Neuronal stem cell (in vitro differentiated cells): ENCODE results near the gene RHO.
A peak's percentile ranks its signal among the peaks of the same experiment; 100 is the strongest.
"Not testable (repeated sequence)": the region's sequence is repeated elsewhere in the genome, so short reads cannot be mapped to it uniquely, and the experiment has no call there.

ENCODE experiments used
- DNase-seq: peaks from one replicate; pipeline ENCODE4 v3.0.0-alpha.2; 2013; ENCODE audit warnings: low spot score
- H2AFZ ChIP-seq: one replicate; pipeline ENCODE4 v1.6.1; 2013; ENCODE audit warnings: mild to moderate bottlenecking, low read length, inconsistent platforms
- H2AK5ac ChIP-seq: 2 replicates; pipeline ENCODE4 v1.6.1; 2013; ENCODE audit warnings: low read depth, mild to moderate bottlenecking, inconsistent platforms, low read length, moderate library complexity, mixed read lengths
- H2BK120ac ChIP-seq: 2 replicates; pipeline ENCODE4 v1.6.1; 2013; ENCODE audit warnings: low read depth, mild to moderate bottlenecking, inconsistent platforms, low read length, moderate library complexity, mixed read lengths
- H2BK12ac ChIP-seq: one replicate; pipeline ENCODE4 v1.6.1; 2013; ENCODE audit warnings: low read length, inconsistent platforms
- H2BK15ac ChIP-seq: 2 replicates; pipeline ENCODE4 v1.6.1; 2013; ENCODE audit warnings: mild to moderate bottlenecking, low read length, inconsistent platforms, mixed read lengths
- H2BK5ac ChIP-seq: one replicate; pipeline ENCODE4 v1.6.1; 2013; ENCODE audit warnings: inconsistent platforms, mild to moderate bottlenecking, low read length, moderate library complexity
- H3K14ac ChIP-seq: one replicate; pipeline ENCODE4 v1.6.1; 2013; ENCODE audit warnings: low read length, inconsistent platforms
- H3K18ac ChIP-seq: 2 replicates; pipeline ENCODE4 v1.6.1; 2013; ENCODE audit warnings: low read length, inconsistent platforms
- H3K23ac ChIP-seq: 2 replicates; pipeline ENCODE4 v1.6.1; 2013; ENCODE audit warnings: low read depth, mild to moderate bottlenecking, mixed read lengths, low read length, inconsistent platforms; ENCODE audit not compliant: poor library complexity
- H3K27ac ChIP-seq: replicated peaks from 3 replicates; pipeline ENCODE4 v1.5.1; 2013; ENCODE audit warnings: low read length, inconsistent platforms
- H3K27me3 ChIP-seq, 3 experiments: 2 replicates each; pipeline ENCODE4 v1.6.1; 2013; ENCODE audit warnings: low read length in 3 of 3, mild to moderate bottlenecking in 2 of 3, inconsistent platforms in 1 of 3, low read depth in 1 of 3, mixed read lengths in 1 of 3, moderate library complexity in 1 of 3; ENCODE audit not compliant: control insufficient read depth in 3 of 3, insufficient read depth in 3 of 3
- H3K36me3 ChIP-seq, 2 donors: replicated peaks in 1 of 2; 2 replicates each; pipeline ENCODE4 v1.6.1; 2013; ENCODE audit warnings: low read length in 2 of 2; ENCODE audit not compliant: control insufficient read depth in 2 of 2, insufficient read depth in 2 of 2
- H3K4ac ChIP-seq: 2 replicates; pipeline ENCODE4 v1.6.1; 2013; ENCODE audit warnings: inconsistent platforms, mild to moderate bottlenecking, low read length, moderate library complexity
- H3K4me1 ChIP-seq, 2 donors: 1 replicate in 1 of 2; 2 replicates in 1 of 2; pipeline ENCODE4 v1.6.1; 2013; ENCODE audit warnings: low read length in 2 of 2, low read depth in 1 of 2; ENCODE audit not compliant: control insufficient read depth in 2 of 2, insufficient read depth in 1 of 2
- H3K4me2 ChIP-seq: one replicate; pipeline ENCODE4 v1.6.1; 2013; ENCODE audit warnings: mild to moderate bottlenecking, low read length, inconsistent platforms; ENCODE audit not compliant: insufficient read depth, poor library complexity, severe bottlenecking
- H3K4me3 ChIP-seq, 2 donors: 2 replicates each; pipeline ENCODE4 v1.5.1; 2013; ENCODE audit warnings: low read length in 2 of 2, mild to moderate bottlenecking in 2 of 2, inconsistent platforms in 1 of 2, moderate library complexity in 1 of 2
- H3K79me1 ChIP-seq: one replicate; pipeline ENCODE4 v1.6.1; 2013; ENCODE audit warnings: low read depth, mild to moderate bottlenecking, inconsistent platforms, low read length, moderate library complexity
- H3K9ac ChIP-seq: one replicate; pipeline ENCODE4 v1.6.1; 2013; ENCODE audit warnings: mild to moderate bottlenecking, low read depth, low read length, inconsistent platforms; ENCODE audit not compliant: poor library complexity
- H3K9me3 ChIP-seq, 2 donors: replicated peaks in 1 of 2; 2 replicates each; pipeline versions ENCODE3 to v1.6.1; 2013; ENCODE audit warnings: low read length in 2 of 2, mild to moderate bottlenecking in 2 of 2, inconsistent platforms in 1 of 2, low read depth in 1 of 2, mixed read lengths in 1 of 2, moderate library complexity in 1 of 2; ENCODE audit not compliant: control insufficient read depth in 2 of 2, insufficient read depth in 1 of 2
- H4K8ac ChIP-seq: one replicate; pipeline ENCODE4 v1.6.1; 2013; ENCODE audit warnings: low read depth, mild to moderate bottlenecking, inconsistent platforms, low read length, moderate library complexity
- H4K91ac ChIP-seq: one replicate; pipeline ENCODE4 v1.6.1; 2013; ENCODE audit warnings: low read length, low read depth, mild to moderate bottlenecking, inconsistent platforms; ENCODE audit not compliant: poor library complexity
- WGBS, 2 donors: extraction: QIAGEN DNeasy Blood & Tissue Kit; methylation state at CpG; one replicate each; pipeline ENCODE4 v1.1.7; 2013; ENCODE audit warnings: missing lambda C conversion rate in 2 of 2, mixed read lengths in 1 of 2; ENCODE audit not compliant: insufficient read length in 2 of 2, insufficient replicate concordance in 1 of 2; ENCODE audit errors: extremely low coverage in 2 of 2; 5-methylcytosine and 5-hydroxymethylcytosine counted together

Gene RHO

GRCh38 chr3:129514563-129514962 lies 13.9 kb upstream of the RHO start:
- no peak overlapping the region for H2AK5ac ChIP-seq
- no peak overlapping the region for H2BK5ac ChIP-seq
- no peak overlapping the region for H2BK15ac ChIP-seq
- no peak overlapping the region for H3K9ac ChIP-seq
- H3K79me1 ChIP-seq, result no peaks in the 10 kb centered on the region
- no peak overlapping the region for H2BK120ac ChIP-seq
- H3K18ac ChIP-seq, result no peak overlapping the region
- no peak overlapping the region for H4K91ac ChIP-seq
- H3K4me1 ChIP-seq, result no peaks in the 10 kb centered on the region
- no peak overlapping the region for H3K4ac ChIP-seq
- peaks cover 22 to 64% of the 10 kb centered on the region in 2 donors for H3K36me3 ChIP-seq
- no peak overlapping the region for H3K4me2 ChIP-seq
- H2AFZ ChIP-seq, result no peak overlapping the region
- H3K14ac ChIP-seq, result no peak overlapping the region
- H2BK12ac ChIP-seq, result no peak overlapping the region
- no peak for DNase-seq
- H3K23ac ChIP-seq, result no peak overlapping the region
- H3K27ac ChIP-seq, result no peak overlapping the region
- WGBS, 2 donors, result no CpG with 5 or more reads among the region's 6 CpGs
- no peak overlapping the region for H3K4me3 ChIP-seq
- no peaks in the 10 kb centered on the region for H3K27me3 ChIP-seq
- no peaks in the 10 kb centered on the region for H3K9me3 ChIP-seq
- peak overlapping the region; percentile 6 for H4K8ac ChIP-seq

- H3K9ac ChIP-seq, H3K14ac ChIP-seq, H3K4ac ChIP-seq, DNase-seq, H3K4me2 ChIP-seq, H2BK12ac ChIP-seq, H3K27ac ChIP-seq, H3K27me3 ChIP-seq, H2BK15ac ChIP-seq, H4K8ac ChIP-seq, H3K9me3 ChIP-seq, H3K4me3 ChIP-seq, H3K23ac ChIP-seq, H4K91ac ChIP-seq, H2BK5ac ChIP-seq, H2AK5ac ChIP-seq, H2AFZ ChIP-seq, H3K18ac ChIP-seq, H3K4me1 ChIP-seq, H3K79me1 ChIP-seq, H2BK120ac ChIP-seq: not testable (repeated sequence)
- H3K36me3 ChIP-seq, result peaks cover 22 to 64% of the 10 kb centered on the region in 2 donors
- WGBS, 2 donors, result no CpG with 5 or more reads among the region's 25 CpGs
Observed at GRCh38 chr3:129515108-129515820, 13.2 kb upstream of the RHO start.

GRCh38 chr3:129515821-129516432 lies 12.5 kb upstream of the RHO start:
- not testable (repeated sequence) for H3K9me3 ChIP-seq, H2AK5ac ChIP-seq, H2BK15ac ChIP-seq, H3K4ac ChIP-seq, DNase-seq, H2BK12ac ChIP-seq, H2BK5ac ChIP-seq, H3K27ac ChIP-seq, H3K14ac ChIP-seq, H2AFZ ChIP-seq, H3K79me1 ChIP-seq, H3K27me3 ChIP-seq, H3K4me1 ChIP-seq, H3K4me3 ChIP-seq, H3K4me2 ChIP-seq, H3K18ac ChIP-seq, H3K23ac ChIP-seq, H4K91ac ChIP-seq, H4K8ac ChIP-seq
- H3K9ac ChIP-seq, result peak overlapping the region; percentile 35
- H2BK120ac ChIP-seq, result peak overlapping the region; percentile 27
- WGBS, 2 donors, result no CpG with 5 or more reads among the region's 7 CpGs
- peaks cover 18 to 63% of the 10 kb centered on the region in 2 donors for H3K36me3 ChIP-seq

- no CpG with 5 or more reads among the region's 7 CpGs for WGBS, 2 donors
- H2BK12ac ChIP-seq, result no peak overlapping the region
Observed at GRCh38 chr3:129517516-129517915, 10.9 kb upstream of the RHO start.

More at GRCh38 chr3:129517516-129517915, 10.9 kb upstream of the RHO start:
- no peak overlapping the region for H3K23ac ChIP-seq
- H3K27me3 ChIP-seq, result no peaks in the 10 kb centered on the region
- DNase-seq, result no peak
- H2AK5ac ChIP-seq, result no peak overlapping the region
- H4K91ac ChIP-seq, result no peak overlapping the region
- no peak overlapping the region for H2BK5ac ChIP-seq
- H4K8ac ChIP-seq, result no peak overlapping the region
- no peak overlapping the region for H3K4ac ChIP-seq
- no peak overlapping the region for H3K18ac ChIP-seq
- H3K9me3 ChIP-seq, result no peaks in the 10 kb centered on the region
- peaks cover 15 to 49% of the 10 kb centered on the region in 2 donors for H3K36me3 ChIP-seq
- no peak overlapping the region for H3K9ac ChIP-seq
- no peak overlapping the region for H2BK15ac ChIP-seq
- no peak overlapping the region for H2AFZ ChIP-seq
- no peak overlapping the region for H3K4me2 ChIP-seq
- H3K27ac ChIP-seq, result no peak overlapping the region
- no peak overlapping the region for H3K14ac ChIP-seq
- no peak overlapping the region for H3K4me3 ChIP-seq
- H2BK120ac ChIP-seq, result no peak overlapping the region
- H3K79me1 ChIP-seq, result no peaks in the 10 kb centered on the region
- H3K4me1 ChIP-seq, result peaks cover 0 to 7% of the 10 kb centered on the region in 2 donors
